ENCODE measurements around the gene LHPP. TPM values are rescaled to one million over a fixed set of nuclear protein-coding genes. Genes with fewer than 3 reads are reported as not detected.
A peak's percentile ranks its signal among the peaks of the same experiment; 100 is the strongest.

Gene LHPP
- total RNA-seq, 1 donor from 2014 or later, result 15.3 TPM

GRCh38 chr10:124530816-124531215 is 69.2 kb downstream of the LHPP start:
- H3K27me3 Mint-ChIP-seq (ENCODE audit: low read depth), result no peaks in the 10 kb centered on the region
- no peak for DNase-seq (ENCODE audit: low spot score)
- no peaks in the 10 kb centered on the region for H3K36me3 Mint-ChIP-seq (ENCODE audit: low read depth)
- peaks cover 6% of the 10 kb centered on the region for H3K4me1 Mint-ChIP-seq (ENCODE audit: low read depth)
- no peak overlapping the region for H3K4me3 Mint-ChIP-seq (ENCODE audit: unreplicated experiment)
- H3K27ac Mint-ChIP-seq (ENCODE audit: unreplicated experiment), result no peak overlapping the region
- no peaks in the 10 kb centered on the region for H3K9me3 Mint-ChIP-seq (ENCODE audit: low read depth)
- no peak for TF ChIP-seq CTCF (IDR thresholded peaks at IDR 0.05)

GRCh38 chr10:124532106-124532641 is 70.6 kb downstream of the LHPP start:
- no peaks in the 10 kb centered on the region for H3K27me3 Mint-ChIP-seq (ENCODE audit: low read depth)
- no peak overlapping the region for H3K4me3 Mint-ChIP-seq (ENCODE audit: unreplicated experiment)
- TF ChIP-seq CTCF (IDR thresholded peaks at IDR 0.05), result peak; percentile 64
- H3K36me3 Mint-ChIP-seq (ENCODE audit: low read depth), result no peaks in the 10 kb centered on the region
- DNase-seq (ENCODE audit: low spot score), result no peak
- peaks cover 6% of the 10 kb centered on the region for H3K4me1 Mint-ChIP-seq (ENCODE audit: low read depth)
- H3K27ac Mint-ChIP-seq (ENCODE audit: unreplicated experiment), result no peak overlapping the region
- no peaks in the 10 kb centered on the region for H3K9me3 Mint-ChIP-seq (ENCODE audit: low read depth)

- DNase-seq (ENCODE audit: low spot score), result no peak
- Mint-ChIP-seq H3K9me3 (ENCODE audit: low read depth) (no peaks in the 10 kb centered on the region), H3K4me1 (ENCODE audit: low read depth) (peaks cover 6% of the 10 kb centered on the region), H3K36me3 (ENCODE audit: low read depth) (no peaks in the 10 kb centered on the region), H3K4me3 (ENCODE audit: unreplicated experiment) (no peak overlapping the region), H3K27ac (ENCODE audit: unreplicated experiment) (no peak overlapping the region), H3K27me3 (ENCODE audit: low read depth) (no peaks in the 10 kb centered on the region)
- no peak for TF ChIP-seq CTCF (IDR thresholded peaks at IDR 0.05)
Measured at GRCh38 chr10:124532788-124533187, 71.2 kb downstream of the LHPP start.

GRCh38 chr10:124533266-124533665 is 71.6 kb downstream of the LHPP start:
- TF ChIP-seq CTCF (IDR thresholded peaks at IDR 0.05), result no peak
- no peak for DNase-seq (ENCODE audit: low spot score)
- Mint-ChIP-seq H3K4me1 (ENCODE audit: low read depth) (peaks cover 6% of the 10 kb centered on the region), H3K9me3 (ENCODE audit: low read depth) (no peaks in the 10 kb centered on the region), H3K36me3 (ENCODE audit: low read depth) (no peaks in the 10 kb centered on the region), H3K27me3 (ENCODE audit: low read depth) (no peaks in the 10 kb centered on the region), H3K4me3 (ENCODE audit: unreplicated experiment) (no peak overlapping the region), H3K27ac (ENCODE audit: unreplicated experiment) (no peak overlapping the region)

- no peak for DNase-seq (ENCODE audit: low spot score)
- TF ChIP-seq CTCF (IDR thresholded peaks at IDR 0.05), result peak; percentile 63
- Mint-ChIP-seq H3K27ac (ENCODE audit: unreplicated experiment) (no peak overlapping the region), H3K36me3 (ENCODE audit: low read depth) (no peaks in the 10 kb centered on the region), H3K4me3 (ENCODE audit: unreplicated experiment) (no peak overlapping the region), H3K27me3 (ENCODE audit: low read depth) (no peaks in the 10 kb centered on the region), H3K4me1 (ENCODE audit: low read depth) (peaks cover 6% of the 10 kb centered on the region), H3K9me3 (ENCODE audit: low read depth) (no peaks in the 10 kb centered on the region)
Measured at GRCh38 chr10:124534231-124534798, 72.7 kb downstream of the LHPP start.
